ENCODE results near the gene PHF21A.

The PHF21A gene

DNA sequence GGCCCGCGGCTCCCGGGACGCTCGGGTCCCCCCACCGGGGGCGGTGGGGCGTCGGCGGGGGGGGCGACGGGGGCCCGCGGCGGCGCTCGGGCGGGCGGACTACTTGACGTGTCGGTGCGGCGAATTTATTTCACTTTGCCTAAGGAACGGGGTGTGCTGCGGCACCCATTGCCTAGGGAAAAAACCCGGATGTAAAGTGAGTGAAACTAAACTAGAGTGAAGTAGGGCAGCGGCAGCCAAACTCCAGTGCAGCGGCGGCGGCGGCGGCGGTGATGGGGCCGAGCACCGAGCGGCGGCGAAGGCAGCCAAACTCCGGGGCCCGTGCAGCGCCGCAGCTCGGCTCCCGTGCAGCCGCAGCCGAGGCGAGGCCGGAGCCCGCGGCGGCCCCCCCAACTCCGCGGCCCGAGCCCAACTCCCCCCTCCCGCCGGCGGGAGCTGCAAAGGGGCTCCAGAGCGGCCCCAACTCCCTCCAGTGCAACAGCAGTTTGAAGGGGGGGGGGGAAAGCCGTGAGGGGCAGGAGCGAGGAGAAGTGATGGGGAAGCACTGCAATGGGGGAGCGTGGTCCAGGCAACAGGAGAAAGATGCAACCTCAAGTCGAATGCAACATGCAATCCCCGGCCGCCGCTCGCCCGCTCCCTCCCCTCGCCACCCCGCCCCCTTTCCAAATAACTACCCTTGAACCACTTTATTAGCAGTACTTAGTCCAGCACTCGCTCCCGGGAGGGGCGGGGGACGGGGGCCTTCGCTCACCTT, 647 bp upstream of the PHF21A start:
- TF ChIP-seq ISL1 (CRISPR knock-in tag; IDR thresholded peaks at IDR 0.05), result no peak
- TF ChIP-seq, protein P1, sequence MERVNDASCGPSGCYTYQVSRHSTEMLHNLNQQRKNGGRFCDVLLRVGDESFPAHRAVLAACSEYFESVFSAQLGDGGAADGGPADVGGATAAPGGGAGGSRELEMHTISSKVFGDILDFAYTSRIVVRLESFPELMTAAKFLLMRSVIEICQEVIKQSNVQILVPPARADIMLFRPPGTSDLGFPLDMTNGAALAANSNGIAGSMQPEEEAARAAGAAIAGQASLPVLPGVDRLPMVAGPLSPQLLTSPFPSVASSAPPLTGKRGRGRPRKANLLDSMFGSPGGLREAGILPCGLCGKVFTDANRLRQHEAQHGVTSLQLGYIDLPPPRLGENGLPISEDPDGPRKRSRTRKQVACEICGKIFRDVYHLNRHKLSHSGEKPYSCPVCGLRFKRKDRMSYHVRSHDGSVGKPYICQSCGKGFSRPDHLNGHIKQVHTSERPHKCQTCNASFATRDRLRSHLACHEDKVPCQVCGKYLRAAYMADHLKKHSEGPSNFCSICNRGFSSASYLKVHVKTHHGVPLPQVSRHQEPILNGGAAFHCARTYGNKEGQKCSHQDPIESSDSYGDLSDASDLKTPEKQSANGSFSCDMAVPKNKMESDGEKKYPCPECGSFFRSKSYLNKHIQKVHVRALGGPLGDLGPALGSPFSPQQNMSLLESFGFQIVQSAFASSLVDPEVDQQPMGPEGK (CRISPR knock-in tag; IDR thresholded peaks at IDR 0.05; ENCODE audit: borderline replicate concordance), result peak; percentile 23; the same call in 1 of the 2 replicates
- peak; percentile 30 for ATAC-seq

DNA sequence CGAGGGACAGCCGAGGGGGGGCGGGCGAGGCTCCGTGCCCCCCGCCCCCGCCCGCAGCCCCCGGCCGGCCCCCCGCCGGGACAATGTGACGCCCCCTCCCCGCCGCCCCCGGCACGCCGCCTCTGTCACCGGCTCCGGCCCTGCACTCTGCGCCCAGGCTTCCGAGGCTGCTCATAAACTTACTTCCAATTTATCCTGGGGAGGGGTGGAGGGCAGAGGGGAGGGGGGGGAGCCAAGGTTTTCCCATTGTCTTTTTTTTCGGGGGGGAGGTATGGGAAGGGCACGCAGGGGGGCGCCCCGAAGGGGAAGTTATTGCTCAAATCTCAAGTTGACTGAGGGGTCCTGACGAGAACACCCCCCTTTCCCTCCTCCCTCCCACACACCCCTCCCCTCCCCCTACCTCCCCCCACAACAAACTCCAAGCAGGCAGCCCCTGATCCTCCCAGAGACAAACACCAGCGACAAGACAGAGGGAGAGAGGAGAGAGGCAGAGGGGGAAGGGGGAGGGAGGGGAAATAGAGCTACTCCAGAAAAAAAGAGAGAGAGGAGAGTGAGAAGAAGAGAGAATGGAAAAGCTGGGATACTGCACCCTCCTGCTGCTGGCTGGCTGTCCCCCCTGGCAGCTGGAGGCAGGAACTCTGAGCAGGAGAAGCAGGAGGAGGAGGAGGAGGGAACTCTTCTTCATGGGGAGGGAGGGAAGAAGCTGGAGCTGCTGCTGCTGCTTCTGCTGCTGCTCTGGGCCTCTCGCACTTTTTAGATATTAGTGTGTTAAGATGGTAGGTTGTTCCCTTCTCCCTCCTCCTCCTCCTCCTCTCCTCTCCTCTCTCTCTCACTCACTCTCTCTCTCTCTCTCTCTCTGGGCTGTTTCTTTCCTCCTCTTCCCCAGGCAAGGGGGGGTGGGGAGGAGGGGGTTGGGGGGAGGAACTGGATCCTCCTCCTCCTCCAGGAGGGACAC, 631 bp downstream of the PHF21A start:
- TF ChIP-seq ZFP3 (CRISPR knock-in tag; IDR thresholded peaks at IDR 0.05), result no peak
- peak; percentile 56 for ATAC-seq

DNA sequence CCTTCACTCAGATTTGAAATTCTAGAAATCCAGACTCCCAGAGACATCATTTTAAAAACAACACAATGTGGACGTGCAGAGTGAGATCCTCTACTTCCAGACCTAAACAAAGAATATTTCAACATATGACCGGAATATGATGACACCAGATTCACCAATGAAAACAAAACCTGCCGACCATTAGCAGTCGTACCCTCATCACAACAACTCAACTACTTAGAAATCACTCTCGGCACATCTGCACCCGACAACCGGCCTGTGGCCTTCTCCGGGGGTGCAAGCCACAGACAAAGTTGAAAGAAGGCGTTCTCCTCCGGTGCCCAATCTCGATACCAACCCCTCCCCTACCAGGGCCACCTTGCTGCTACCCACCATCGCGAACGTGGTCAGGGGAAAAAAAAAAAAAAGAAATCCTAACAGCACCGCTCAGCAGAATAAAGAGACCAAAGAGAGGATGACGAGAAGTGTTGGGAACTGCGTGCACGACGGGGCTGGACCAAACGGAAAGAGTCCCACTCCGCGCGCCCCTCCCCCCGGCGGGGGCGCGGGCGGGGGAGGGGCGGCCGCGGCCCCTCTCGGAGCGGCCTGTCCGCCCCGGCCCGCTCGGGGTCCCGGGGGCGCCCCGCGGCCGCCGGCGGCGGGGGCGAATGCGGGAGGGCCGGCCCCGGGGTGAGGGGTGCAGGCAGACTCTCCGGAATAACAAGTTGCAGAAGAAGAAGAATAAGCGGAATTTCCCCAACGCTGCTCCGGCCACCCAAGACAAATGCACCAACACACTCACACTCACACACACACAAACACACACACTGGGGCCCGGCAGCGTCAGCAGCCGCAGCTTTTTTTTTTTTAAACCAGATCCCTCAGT, 1.7 kb downstream of the PHF21A start:
- TF ChIP-seq, protein P1 (CRISPR knock-in tag; IDR thresholded peaks at IDR 0.05; ENCODE audit: borderline replicate concordance), result no peak
- TF ChIP-seq ZNF565 (CRISPR knock-in tag; conservative IDR thresholded peaks at IDR 0.05; ENCODE audit: low read depth) (no peak), ZFP30 (CRISPR knock-in tag; IDR thresholded peaks at IDR 0.05) (no peak), RARB (CRISPR knock-in tag; IDR thresholded peaks at IDR 0.05) (no peak), OSR1 (CRISPR knock-in tag; IDR thresholded peaks at IDR 0.05) (no peak), ZFP3 (CRISPR knock-in tag; IDR thresholded peaks at IDR 0.05) (no peak), SNAI2 (CRISPR knock-in tag; IDR thresholded peaks at IDR 0.05) (no peak)
- TF ChIP-seq, protein P2, sequence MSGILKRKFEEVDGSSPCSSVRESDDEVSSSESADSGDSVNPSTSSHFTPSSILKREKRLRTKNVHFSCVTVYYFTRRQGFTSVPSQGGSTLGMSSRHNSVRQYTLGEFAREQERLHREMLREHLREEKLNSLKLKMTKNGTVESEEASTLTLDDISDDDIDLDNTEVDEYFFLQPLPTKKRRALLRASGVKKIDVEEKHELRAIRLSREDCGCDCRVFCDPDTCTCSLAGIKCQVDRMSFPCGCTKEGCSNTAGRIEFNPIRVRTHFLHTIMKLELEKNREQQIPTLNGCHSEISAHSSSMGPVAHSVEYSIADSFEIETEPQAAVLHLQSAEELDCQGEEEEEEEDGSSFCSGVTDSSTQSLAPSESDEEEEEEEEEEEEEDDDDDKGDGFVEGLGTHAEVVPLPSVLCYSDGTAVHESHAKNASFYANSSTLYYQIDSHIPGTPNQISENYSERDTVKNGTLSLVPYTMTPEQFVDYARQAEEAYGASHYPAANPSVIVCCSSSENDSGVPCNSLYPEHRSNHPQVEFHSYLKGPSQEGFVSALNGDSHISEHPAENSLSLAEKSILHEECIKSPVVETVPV (CRISPR knock-in tag; IDR thresholded peaks at IDR 0.05), result no peak
- TF ChIP-seq, protein P3, sequence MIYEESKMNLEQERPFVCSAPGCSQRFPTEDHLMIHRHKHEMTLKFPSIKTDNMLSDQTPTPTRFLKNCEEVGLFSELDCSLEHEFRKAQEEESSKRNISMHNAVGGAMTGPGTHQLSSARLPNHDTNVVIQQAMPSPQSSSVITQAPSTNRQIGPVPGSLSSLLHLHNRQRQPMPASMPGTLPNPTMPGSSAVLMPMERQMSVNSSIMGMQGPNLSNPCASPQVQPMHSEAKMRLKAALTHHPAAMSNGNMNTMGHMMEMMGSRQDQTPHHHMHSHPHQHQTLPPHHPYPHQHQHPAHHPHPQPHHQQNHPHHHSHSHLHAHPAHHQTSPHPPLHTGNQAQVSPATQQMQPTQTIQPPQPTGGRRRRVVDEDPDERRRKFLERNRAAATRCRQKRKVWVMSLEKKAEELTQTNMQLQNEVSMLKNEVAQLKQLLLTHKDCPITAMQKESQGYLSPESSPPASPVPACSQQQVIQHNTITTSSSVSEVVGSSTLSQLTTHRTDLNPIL (CRISPR knock-in tag; IDR thresholded peaks at IDR 0.05; ENCODE audit: low read depth), result no peak
- TF ChIP-seq, protein P4, sequence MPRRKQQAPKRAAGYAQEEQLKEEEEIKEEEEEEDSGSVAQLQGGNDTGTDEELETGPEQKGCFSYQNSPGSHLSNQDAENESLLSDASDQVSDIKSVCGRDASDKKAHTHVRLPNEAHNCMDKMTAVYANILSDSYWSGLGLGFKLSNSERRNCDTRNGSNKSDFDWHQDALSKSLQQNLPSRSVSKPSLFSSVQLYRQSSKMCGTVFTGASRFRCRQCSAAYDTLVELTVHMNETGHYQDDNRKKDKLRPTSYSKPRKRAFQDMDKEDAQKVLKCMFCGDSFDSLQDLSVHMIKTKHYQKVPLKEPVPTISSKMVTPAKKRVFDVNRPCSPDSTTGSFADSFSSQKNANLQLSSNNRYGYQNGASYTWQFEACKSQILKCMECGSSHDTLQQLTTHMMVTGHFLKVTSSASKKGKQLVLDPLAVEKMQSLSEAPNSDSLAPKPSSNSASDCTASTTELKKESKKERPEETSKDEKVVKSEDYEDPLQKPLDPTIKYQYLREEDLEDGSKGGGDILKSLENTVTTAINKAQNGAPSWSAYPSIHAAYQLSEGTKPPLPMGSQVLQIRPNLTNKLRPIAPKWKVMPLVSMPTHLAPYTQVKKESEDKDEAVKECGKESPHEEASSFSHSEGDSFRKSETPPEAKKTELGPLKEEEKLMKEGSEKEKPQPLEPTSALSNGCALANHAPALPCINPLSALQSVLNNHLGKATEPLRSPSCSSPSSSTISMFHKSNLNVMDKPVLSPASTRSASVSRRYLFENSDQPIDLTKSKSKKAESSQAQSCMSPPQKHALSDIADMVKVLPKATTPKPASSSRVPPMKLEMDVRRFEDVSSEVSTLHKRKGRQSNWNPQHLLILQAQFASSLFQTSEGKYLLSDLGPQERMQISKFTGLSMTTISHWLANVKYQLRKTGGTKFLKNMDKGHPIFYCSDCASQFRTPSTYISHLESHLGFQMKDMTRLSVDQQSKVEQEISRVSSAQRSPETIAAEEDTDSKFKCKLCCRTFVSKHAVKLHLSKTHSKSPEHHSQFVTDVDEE (CRISPR knock-in tag; IDR thresholded peaks at IDR 0.05), result no peak
- peak; percentile 2; the same call in 1 of the 3 replicates for ATAC-seq

DNA sequence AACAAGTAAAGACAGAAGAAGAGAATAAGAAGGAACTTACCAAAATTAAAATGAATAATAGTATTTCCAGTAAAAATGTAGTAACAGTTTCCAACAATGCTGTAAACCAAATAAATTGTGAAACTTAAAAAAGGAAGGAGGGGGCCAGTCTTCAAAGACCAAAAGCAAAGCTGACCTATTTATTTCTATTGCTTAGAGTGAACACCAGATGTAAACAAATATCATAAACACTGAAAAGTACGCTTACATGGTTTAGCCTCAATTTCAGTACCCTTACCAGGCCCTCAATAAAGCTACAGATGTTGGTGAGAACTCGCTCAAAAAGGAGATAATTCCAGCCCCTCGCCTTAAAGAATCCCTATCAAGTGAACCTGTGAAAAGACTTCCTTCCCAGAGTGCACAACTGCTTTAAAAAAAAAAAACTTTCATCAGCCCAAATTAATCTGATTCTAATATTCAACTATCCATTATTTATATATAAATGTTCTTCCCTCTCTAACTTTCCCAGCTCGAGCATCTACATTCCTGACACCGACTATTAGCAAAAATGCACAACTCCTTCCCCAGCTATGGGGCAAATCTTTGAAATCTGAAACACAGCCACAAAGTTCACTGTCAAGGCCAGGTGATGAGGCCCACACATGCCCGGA, 2.4 kb downstream of the PHF21A start:
- no peak; the same call in 2 of the 3 replicates for ATAC-seq
- TF ChIP-seq ISL1 (CRISPR knock-in tag; IDR thresholded peaks at IDR 0.05) (no peak), TCF4 (CRISPR knock-in tag; IDR thresholded peaks at IDR 0.05; ENCODE audit: borderline replicate concordance) (no peak)

Data from SK-N-SH treated with all-trans-retinoic acid at 6 μM for 48 hours (cell line).